ENCODE data around the gene ADGRE1.
A peak's percentile ranks its signal among the peaks of the same experiment; 100 is the strongest.

The ADGRE1 gene

DNA sequence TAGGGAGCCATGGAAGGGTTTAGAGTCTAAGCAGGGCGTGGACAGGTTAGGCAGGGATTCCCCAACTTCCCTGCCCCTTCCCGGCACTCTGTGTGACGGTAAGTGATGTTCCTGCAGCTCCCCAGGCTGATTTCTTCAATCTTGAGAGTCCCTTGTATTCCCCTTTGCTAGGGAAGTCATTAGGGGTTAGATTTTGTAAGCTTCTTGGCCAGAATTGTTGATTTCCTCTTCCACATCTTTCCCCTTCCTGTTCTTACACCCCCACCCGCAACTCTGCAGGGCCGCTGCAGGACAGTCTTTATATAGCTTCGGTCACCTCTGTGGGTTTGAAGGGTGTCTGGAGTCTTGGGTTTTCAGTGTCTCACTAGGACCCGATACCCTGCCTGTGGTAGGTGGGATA is 10.6 kb upstream of the ADGRE1 start:
- FAIRE-seq: no peak

DNA sequence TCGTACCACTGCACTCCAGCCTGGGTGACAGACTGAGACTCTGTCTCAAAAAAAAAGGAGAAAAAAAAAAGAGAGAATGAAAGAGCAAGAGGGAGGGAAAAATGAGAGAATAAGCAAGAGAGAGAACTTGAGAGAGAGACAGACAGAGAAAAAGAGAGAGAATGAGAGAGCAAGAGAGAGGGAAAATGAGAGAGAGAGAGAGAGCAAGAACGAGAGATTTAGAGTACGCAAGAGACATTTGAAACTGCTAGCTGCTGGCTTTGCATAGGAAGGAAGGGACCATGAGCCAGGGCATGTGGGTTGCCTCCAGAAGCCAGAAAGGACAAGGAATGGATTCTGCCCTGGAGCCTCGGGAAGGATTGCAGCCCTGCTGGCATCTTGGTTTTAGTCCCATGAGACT is 9.6 kb upstream of the ADGRE1 start:
- FAIRE-seq: no peak

DNA sequence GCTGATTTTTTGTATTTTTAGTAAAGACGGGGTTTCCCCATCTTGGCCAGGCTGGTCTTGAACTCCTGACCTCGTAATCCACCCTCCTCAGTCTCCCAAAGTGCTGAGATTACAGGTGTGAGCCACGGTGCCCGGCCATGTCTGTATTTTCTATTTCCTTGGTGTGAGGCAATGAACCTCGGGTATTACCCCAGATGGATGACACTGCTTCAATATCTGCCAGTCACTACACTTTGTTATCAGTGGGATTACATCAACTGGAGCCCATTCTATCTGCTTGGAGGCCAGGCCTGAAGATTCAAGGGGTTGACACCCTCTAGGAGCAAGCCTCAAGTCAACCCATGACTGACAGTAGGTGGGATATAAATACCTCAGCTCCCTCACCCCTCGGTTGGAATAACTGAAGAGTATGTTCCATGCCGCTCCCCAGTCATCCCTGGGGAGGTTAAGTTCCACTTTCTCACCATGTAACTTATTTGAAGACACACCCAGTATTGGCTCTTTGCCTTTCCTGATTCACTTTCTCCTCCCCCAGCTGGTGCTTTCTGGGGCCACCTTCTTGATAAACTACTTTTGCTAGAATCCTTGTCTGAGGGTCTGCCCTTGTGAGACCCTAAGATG is 992 bp upstream of the ADGRE1 start:
- no peak for FAIRE-seq

DNA sequence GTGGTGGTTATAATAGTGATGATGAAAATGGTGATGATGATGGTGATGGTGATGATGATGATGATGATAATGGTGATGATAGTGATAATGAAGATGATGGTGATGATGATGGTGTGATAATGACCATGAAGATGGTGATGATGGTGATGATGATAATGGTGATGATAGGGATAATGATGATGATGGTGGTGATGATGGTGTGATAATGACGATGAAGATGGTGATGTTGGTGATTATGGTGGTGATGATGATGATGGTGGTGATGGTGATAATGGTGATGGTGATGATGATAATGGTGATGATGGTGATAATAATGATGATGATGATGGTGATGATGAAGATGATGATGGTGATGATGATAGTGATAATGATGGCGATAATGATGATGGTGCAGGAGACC is 1.6 kb downstream of the ADGRE1 start:
- no peak for FAIRE-seq

DNA sequence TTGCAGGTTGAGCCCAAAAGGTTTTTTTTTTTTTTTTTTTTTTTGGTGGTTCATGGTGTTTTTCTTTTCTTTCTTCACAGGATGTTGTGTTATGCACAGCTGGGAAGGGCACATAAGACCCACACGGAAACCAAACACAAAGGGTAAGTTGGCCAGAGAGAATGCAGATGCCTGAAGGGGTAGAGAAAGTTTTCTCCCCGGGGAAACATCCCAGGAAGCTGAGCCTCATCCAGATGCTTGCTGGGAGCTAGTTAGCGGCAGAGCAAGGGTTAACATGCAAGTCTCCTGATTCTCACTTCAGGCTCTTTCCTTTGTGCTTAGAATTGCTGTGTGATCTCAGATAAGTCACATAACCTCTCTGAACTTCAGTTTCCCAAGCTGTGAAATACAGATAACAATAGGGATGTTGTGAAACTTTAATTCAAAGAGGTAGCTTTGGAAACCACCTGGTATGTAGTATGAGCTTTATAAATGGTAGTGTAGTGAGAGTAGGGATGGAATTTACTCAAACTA is 3.1 kb downstream of the ADGRE1 start:
- FAIRE-seq: no peak

GRCh38 chr19:6890938-6891337 is 3.6 kb downstream of the ADGRE1 start:
- no peak for FAIRE-seq

DNA sequence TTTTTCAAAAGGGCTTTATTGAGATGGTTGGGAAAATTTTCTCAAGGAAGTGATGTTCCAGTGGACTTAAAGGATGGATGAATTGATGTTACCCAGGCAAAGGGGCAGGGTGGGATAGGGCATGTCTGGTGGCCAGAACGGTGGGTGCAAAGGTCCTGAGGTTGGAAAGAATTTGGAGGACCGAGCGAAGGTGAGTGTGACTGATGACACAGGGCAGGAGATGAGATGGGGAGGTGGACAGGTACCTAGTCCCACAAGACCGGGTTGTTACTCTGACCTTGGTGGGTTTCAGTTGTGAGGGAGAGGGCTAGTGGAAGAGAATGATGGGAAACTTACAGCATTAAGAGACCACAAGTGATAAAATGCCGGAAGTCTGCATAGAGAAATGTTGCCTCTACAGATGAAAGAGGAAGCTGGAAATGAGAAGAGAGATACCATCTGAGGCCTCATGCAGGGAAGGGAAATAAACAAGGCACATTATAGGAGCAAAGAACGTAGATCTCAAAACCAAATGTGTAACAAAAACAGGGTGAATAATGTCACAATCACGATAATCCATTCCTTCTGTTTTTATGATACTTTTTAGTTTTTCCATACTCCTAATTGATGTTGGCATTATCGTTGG is 4.5 kb downstream of the ADGRE1 start:
- FAIRE-seq: no peak

- no peak for FAIRE-seq
Observed at GRCh38 chr19:6894313-6894712, 6.9 kb downstream of the ADGRE1 start.

DNA sequence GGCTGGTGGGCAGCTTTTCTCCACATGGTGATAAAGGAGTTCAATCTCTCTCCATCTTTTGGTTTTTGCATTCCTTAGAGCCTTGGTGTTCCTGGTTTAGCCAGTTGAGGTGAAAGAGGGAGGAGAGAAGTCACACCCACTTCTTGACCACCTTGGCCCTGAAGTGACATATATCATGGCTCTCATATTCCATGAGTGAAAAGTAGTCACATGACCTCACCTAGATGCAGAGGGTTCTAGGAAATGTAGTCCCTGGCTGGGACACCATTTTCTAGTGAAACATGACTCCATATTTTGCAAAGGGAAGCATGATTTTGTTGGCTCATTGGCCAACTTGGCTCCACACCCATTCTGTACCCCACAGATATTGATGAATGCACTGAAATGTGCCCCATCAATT is 16.1 kb downstream of the ADGRE1 start:
- no peak for FAIRE-seq

- FAIRE-seq: no peak
Observed at GRCh38 chr19:6906559-6907060, 19.2 kb downstream of the ADGRE1 start.

GRCh38 chr19:6911523-6911922 is 24.1 kb downstream of the ADGRE1 start:
- FAIRE-seq: no peak

DNA sequence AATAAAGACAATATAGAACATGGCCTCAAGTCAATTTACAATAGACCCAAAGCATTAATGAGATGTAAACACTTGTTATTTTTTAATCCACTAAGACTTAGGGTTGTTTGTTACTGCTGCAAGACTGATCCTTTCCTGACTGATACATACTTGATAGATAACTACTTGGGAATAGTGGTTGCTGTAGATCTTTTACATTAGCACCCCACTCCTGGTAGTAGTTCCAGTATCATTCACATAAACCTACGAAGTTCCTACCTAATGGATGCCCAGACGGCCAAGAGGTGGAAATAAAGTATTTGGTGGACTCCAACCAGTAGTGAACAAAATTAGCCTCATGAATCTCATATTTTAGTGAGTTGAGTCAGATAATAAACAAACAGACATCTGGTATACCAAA is 26.9 kb downstream of the ADGRE1 start:
- no peak for FAIRE-seq

GRCh38 chr19:6916952-6917351 is 29.6 kb downstream of the ADGRE1 start:
- no peak for FAIRE-seq

GRCh38 chr19:6925386-6925785 is 38.0 kb downstream of the ADGRE1 start:
- FAIRE-seq: no peak

DNA sequence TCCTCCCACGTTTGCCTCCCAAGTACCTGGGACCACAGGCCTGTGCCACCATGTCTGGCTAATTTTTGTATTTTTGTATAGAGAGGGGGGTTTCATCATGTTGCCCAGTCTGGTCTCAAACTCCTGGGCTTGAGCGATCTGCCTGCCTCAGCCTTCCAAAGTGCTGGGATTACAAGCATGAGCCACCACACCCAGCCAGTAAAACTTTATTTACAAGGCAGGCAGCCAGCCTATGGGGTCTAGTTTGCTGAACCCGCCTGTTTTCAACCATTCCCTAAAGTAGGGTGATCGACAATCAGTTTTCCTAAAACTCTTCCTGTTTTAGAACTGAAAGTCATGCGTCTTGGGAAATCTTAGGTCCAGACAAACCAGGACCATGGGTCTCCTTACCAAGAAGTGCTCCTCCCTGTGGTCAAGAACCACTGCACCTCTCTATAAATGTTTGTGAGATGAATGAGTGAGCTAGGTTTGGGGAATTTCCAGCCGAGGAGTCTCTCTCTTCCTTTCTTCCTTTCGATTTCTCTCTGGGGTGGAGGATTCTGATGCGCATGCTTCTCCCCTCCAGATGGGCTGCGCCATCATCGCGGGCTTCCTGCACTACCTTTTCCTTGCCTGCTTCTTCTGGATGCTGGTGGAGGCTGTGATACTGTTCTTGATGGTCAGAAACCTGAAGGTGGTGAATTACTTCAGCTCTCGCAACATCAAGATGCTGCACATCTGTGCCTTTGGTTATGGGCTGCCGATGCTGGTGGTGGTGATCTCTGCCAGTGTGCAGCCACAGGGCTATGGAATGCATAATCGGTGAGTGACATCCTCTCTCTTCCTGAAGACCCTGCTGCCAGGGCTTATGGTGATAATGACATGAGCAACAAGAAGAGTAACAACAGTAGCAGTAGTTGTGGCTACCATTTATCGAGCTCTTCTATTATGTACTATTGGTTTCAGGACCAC is 38.7 kb downstream of the ADGRE1 start:
- no peak for FAIRE-seq

DNA sequence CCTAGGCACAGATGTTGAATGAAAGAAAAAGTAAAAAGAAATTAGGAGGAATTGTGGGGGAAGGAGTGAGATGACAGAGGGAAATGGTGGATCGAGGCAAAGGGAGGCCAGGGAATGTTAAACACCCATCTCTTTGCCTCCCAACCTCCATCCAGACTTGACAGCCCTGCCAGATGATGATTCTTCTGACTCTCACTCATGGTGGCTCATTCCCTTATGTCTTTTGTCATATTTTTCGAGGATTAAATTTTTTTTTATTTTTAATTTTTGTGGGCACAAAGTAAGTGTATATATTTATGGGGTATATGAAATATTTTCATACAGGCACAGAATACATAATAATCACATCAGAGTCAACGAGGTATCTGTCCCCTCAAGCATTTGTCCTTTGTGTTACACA is 42.8 kb downstream of the ADGRE1 start:
- FAIRE-seq: no peak

- no peak for FAIRE-seq
Observed at GRCh38 chr19:6935069-6935468, 47.7 kb downstream of the ADGRE1 start.

DNA sequence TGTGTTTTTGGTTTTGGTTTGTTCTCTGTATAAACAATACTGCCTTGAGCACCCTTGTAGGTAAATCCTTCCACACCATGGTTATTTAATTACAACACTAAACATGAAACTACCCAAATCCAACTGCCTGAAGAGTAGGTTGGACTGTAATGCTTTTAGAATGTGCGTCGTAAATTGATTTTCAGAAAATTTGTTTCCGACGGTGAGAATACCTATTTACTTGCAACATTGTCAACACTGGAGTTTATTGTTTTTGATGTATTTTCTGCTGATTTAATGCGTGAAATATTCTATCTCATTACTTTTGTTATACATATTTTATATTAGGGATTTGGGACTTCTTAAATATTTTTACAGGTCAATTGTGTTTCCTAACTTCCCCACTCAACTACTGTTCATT is 48.2 kb downstream of the ADGRE1 start:
- no peak for FAIRE-seq

DNA sequence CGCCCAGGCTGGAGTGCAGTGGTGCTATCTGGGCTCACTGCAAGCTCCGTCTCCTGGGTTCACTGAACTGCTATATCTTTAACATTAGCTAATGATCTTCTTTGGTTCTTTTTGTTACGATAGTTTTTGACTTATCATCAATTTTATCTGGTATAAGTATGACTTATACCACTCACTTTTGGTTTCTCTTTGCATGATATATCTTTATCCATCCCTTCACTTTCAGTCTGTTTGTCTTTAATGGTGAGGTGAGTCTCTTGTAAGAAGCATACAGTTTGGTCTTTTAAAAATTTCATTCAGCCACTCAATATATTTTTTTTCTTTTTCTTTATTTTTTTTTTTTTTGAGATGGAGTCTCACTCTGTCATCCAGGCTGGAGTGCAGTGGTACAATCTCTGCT is 58.4 kb downstream of the ADGRE1 start:
- FAIRE-seq: no peak

DNA sequence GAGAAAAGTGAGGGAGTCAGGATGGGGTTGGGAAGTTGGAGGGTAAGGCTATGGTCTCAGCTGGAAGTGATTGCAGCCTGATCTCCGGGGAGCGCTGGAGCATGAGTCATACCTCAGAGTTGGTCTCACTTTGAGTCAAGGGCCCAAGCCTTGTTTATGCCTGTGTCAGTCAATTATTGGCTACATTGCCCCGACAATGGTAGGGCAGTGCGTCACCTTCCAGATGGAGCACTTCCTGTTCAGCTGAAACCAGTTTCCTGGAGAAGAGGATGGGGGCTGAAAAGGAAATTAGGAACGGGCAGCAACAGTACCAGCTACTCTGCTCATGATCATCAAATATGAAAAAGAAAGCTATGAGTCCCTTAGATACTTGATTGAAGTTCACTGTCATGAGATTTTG is 60.4 kb downstream of the ADGRE1 start:
- FAIRE-seq: no peak

GRCh38 chr19:6948884-6949283 is 61.5 kb downstream of the ADGRE1 start:
- FAIRE-seq: peak; percentile 35

- FAIRE-seq: no peak
Observed at GRCh38 chr19:6952956-6953355, 65.6 kb downstream of the ADGRE1 start.

DNA sequence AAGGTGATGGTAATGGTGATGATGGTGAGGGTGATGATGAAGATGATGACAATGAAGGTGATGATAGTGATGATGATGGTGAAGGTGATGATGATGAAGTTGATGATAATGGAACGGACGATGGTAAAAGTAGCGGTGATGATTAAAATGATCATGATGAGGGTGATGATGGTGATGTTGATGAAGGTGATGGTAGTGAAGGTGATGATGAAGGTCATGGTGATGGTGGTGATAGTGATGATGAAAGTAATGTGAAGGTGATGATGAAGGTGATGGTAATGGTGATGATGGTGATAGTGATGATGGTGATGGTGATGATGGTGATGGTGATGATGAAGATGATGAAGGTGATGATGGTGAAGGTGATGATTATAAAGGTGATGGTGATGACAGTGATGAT is 67.7 kb downstream of the ADGRE1 start:
- FAIRE-seq: no peak

GRCh38 chr19:6956573-6956972 is 69.2 kb downstream of the ADGRE1 start:
- no peak for FAIRE-seq
